Measurements from ENCODE around the gene CDH13.

CDH13 gene

GRCh38 chr16:83602761-83603722, 976.3 kb downstream of the CDH13 start:
- no peak for DNase-seq

DNA sequence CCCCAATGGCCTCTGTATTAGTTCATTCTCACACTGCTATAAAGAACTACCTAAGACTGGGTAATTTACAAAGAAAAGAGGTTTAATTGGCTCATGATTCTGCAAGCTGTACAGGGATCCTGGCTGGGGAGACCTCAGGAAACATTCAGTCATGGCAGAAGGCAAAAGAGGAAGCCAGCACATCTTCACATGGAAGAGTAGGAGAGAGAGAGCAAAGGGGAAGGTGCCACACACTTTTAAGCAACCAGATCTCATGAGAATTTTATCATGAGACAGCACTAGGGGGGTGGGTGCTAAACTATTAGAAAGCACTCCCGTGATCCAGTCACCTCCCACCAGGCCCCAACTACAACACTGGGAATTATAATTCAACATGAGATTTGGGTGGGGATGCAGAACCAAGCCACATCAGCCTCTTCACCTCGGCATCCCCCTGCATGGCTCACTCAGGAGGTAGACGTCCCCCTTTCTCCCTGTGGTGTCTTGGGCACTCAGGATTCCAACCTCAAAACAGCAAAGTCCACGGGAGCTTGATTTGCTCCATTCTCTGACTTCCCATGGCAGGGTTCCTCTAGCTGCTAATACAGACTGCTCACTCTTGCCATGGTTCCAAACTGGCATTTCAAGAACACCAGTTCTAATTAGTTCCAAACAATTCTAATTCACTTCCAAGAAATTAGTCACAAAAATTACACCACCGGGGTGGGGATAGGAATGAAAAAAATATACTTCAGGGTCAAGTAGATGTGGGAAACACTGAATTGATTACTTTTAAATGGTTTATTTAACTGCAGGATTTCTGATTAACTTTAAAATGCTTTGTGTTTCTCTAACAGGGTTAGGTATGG, 977.2 kb downstream of the CDH13 start:
- no peak for DNase-seq

DNA sequence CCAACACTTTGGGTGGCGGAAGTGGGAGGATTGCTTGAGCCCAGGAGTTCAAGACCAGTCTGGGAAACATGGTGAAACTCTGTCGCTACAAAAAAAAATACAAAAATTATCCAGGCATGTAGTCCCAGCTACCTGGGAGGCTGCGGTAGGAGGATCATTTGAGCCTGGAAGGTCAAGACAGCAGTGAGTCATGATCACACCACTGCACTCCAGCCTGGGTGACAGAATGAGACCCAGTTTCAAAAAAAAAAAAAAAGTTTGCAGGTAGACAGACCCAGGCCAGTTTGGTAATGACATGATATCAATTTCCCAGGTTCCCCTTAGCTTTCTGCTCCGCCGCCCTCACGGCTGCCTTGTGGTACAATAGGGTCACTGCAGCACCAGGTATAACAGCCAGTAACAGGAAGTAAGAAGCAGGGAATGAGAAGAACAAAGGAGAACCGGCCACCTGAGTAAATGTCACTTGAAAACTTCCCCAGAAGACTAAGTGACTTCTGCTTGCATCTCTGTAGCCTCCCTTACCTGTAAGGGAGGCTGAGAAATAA, 979.8 kb downstream of the CDH13 start:
- DNase-seq = no peak

GRCh38 chr16:83609178-83609577, 982.4 kb downstream of the CDH13 start:
- no peak for DNase-seq

DNA sequence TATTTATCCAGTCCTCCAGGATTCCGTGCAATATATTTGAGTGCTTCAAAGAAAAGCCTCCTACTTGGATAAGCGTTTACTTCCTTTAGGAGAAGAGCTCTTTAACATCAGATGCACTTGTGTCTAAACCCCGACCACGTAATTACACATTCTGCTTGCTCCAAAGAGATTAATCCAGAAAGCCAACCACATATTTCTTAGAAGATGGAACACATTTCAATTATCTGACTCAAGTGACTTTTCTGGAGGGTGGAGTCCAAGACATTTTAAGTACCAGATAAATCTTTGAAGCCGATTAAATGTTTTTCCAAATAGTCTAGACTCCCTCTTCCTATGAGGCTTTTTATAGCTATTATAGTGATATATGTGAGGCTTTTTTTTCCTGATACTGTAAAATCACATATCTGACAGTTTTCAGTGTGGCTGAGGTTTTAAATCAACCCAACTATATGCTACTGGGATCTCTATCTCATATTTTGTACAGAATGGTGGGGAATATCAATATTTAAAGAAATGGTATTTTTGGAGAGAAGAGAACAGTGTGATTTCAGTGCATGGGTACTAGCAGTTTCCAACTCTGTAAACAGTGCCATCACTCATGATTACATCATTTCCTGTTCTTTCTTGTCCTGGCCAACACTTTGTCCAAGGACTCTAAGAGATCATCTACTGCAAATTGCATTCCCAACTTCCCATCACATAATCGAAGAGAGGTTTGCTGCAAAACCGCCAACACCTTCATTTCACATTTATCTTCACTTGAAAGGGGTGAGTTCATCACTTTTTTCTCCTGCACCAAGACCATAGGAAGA, 988.6 kb downstream of the CDH13 start:
- no peak for DNase-seq

DNA sequence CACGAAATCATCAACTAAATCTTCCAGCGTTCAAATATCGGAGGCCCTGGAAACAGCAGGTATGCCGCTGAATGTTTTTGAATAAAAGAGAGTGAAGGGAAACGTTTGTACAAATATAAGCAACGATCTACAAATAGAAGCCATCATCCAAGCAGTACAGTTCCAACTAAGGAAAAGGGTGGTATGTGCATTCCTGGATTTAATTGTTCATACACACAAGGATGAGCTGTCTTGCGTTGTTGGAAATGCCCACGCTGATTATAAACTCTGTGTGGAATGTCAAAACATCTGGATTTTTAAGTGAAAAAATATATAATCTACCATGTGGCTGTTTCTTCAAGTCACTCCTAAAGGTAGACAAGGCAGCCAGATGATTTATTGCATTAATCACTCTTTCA, 989.2 kb downstream of the CDH13 start:
- DNase-seq = no peak

GRCh38 chr16:83619381-83620150, 992.8 kb downstream of the CDH13 start:
- no peak for DNase-seq

GRCh38 chr16:83622010-83622409, 995.2 kb downstream of the CDH13 start:
- no peak for DNase-seq

DNA sequence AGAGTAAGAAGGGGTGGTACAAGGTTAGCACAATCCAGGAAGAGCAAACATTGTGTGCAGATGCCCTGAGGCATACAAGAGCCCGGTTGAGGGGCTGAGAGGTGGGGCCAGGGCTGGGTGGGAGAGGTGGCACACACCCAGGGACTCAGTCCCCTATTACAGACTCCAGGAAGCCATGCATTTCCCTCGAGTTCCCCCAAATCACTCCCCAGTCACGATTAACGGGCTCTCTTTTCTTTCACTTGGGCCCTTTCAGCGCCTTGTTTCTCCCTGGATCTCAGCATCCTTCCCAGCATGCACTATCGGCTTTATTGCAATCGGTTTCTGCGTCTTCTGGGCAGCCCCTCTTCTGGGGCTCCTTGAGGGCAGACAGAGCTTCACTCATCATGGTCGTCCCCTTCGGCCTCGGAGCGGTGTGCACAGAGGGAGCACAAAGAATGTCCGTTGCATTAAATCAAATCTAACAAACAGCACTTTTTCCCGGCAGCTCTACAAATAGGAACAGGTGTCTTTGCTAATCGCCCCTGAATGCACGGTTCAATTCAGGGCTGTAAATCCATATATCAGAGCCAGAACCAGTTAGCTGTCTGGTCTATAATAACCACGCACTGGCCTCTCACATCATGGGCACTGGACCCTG, 996.4 kb downstream of the CDH13 start:
- no peak for DNase-seq

DNA sequence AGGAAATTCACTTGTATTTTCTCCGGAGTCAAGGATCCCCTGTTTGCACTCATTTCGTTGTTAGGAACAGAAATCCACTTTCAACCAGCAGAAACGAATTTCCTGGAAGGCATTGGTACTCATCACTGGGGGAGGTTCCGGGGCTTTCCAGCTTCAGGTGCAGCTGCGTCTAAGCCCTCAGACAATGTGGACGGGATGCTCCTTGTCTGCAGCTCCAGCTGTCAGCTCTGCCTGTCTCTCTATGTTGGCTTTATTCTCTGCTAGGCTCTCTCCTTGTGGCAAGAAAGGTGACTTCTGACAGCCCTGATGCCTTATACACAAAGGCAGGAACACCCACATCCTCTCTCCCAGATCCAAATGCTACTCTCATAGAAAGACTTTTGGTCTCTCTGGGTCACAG, 997.1 kb downstream of the CDH13 start:
- DNase-seq = no peak

DNA sequence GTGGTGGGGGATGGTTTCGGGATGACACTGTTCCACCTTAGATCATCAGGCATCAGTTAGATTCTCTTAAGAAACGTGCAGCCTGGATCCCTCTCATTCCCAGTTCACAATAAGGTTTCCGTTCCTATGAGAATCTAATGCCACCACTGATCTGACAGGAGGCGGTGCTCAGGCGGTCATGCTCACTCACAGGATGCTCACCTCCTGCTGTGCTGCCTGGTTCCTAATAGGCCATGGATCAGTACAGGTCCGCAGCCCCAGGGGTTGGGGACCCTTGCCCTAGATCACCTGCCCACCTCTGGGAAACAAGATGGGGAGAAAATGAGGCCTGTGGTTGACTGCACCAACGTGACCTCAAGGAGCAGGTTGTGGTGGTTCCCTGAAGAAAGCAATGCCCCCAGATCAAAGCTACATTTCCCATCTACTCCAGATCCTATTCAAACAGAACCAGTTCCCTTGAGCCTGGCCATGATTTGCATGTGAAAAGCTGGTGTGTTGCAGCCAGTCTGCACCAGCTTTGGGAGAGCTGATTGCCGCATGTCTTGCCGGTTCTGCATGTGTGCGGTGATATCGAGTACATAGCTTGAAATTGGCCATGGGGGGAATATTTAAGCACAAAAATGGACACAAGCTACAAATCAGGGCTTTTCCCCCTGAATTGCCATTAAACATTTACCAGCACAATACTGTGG, 997.8 kb downstream of the CDH13 start:
- no peak for DNase-seq

GRCh38 chr16:83626204-83626603, 999.4 kb downstream of the CDH13 start:
- DNase-seq = no peak

- DNase-seq = no peak
Observed at GRCh38 chr16:83626676-83627075, 999.9 kb downstream of the CDH13 start.

- DNase-seq = no peak
Observed at GRCh38 chr16:83627996-83628395, 1001.2 kb downstream of the CDH13 start.

GRCh38 chr16:83629426-83629825, 1002.7 kb downstream of the CDH13 start:
- no peak for DNase-seq

- no peak for DNase-seq
Observed at GRCh38 chr16:83629836-83630235, 1003.1 kb downstream of the CDH13 start.

- no peak for DNase-seq
Observed at GRCh38 chr16:83630979-83631378, 1004.2 kb downstream of the CDH13 start.

DNA sequence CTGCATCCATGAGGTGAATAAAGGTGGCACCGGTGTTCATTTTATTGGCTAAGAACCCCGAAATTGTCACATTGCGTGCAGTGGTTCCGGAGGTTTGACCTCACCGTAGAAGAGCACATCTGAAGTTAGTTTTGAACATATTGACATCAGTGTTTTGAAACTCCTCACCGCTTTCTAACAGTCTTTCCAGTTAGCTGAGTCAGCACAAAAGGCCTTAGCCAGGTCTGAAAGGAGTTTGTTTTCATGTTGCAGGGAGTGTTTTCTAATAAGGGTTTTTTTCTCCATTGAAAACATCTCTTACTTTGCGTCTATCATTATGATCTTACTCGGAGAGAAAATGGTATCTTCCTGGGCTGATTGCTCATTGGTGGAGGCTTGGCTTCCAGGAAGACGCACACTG, 1006.5 kb downstream of the CDH13 start:
- no peak for DNase-seq

- DNase-seq = no peak
Observed at GRCh38 chr16:83648347-83648746, 1021.6 kb downstream of the CDH13 start.

- no peak for DNase-seq
Observed at GRCh38 chr16:83651871-83652270, 1025.1 kb downstream of the CDH13 start.

GRCh38 chr16:83652943-83653342, 1026.2 kb downstream of the CDH13 start:
- no peak for DNase-seq

All from NCI-H1694 treated with DMSO at 0.1 percent for 48 hours (cell line).